ENCODE measurements around the gene UNC119B.

GRCh38 chr12:120738252-120739030 lies 28.2 kb downstream of the UNC119B start:
- TF ChIP-seq EZH2phosphoT487 (IDR thresholded peaks at IDR 0.05; ENCODE audit: borderline replicate concordance, low read depth, low read length) (no peak), CTCF (conservative IDR thresholded peaks at IDR 0.05; ENCODE audit: low read length) (peak; percentile 41; the same call in 1 of the 2 replicates)

Measured in OCI-LY7 (cell line).